GM23338 (cell line): Measurements from ENCODE around the gene SRCIN1. TPM values are rescaled to one million over a fixed set of nuclear protein-coding genes. Genes with fewer than 3 reads are reported as not detected.

Experiments used
- ATAC-seq: fragments of 200-7000 bp; cut with Tn5 transposase; 3 replicates; pipeline ENCODE4 v1.9.1; 2020
- DNase-seq: peaks from one replicate; pipeline ENCODE4 v3.0.0-alpha.2; 2015; ENCODE audit warnings: low spot score
- H2AFZ ChIP-seq: fragments of 200-600 bp; sonication (generic); 2 replicates; pipeline ENCODE4 v1.8.0; 2016; ENCODE audit warnings: antibody characterized with exemption, mild to moderate bottlenecking, moderate library complexity
- H3F3A ChIP-seq: fragments of 200-600 bp; sonication (generic); replicated peaks from 2 replicates; pipeline ENCODE4 v1.8.0; 2017; ENCODE audit warnings: antibody characterized with exemption, mixed run types, low read depth
- H3K27ac ChIP-seq: fragments of 200-600 bp; sonication (generic); 2 replicates; pipeline ENCODE4 v1.6.1; 2016; ENCODE audit warnings: low read depth
- H3K27me3 ChIP-seq: fragments of 200-600 bp; sonication (generic); 2 replicates; pipeline ENCODE4 v1.8.0; 2016; ENCODE audit warnings: mild to moderate bottlenecking, mixed run types, moderate library complexity; ENCODE audit not compliant: insufficient read depth
- H3K36me3 ChIP-seq: fragments of 200-600 bp; sonication (generic); 2 replicates; pipeline ENCODE4 v1.8.0; 2016; ENCODE audit warnings: mild to moderate bottlenecking; ENCODE audit not compliant: insufficient read depth
- H3K4me1 ChIP-seq: fragments of 200-600 bp; sonication (generic); 2 replicates; pipeline ENCODE4 v1.8.0; 2016; ENCODE audit warnings: mild to moderate bottlenecking, moderate library complexity; ENCODE audit not compliant: insufficient read depth
- H3K4me2 ChIP-seq: fragments of 200-600 bp; sonication (generic); 2 replicates; pipeline ENCODE4 v1.7.1; 2017; ENCODE audit warnings: mixed run types
- H3K4me3 ChIP-seq: fragments of 200-600 bp; sonication (generic); 2 replicates; pipeline ENCODE4 v1.6.1; 2016; ENCODE audit warnings: mixed run types
- H3K79me2 ChIP-seq: fragments of 200-600 bp; sonication (generic); replicated peaks from 2 replicates; pipeline ENCODE4 v1.8.0; 2017; ENCODE audit warnings: mild to moderate bottlenecking; ENCODE audit not compliant: insufficient read depth
- H3K9me2 ChIP-seq: fragments of 200-600 bp; sonication (generic); 2 replicates; pipeline ENCODE4 v1.8.0; 2017; ENCODE audit not compliant: insufficient read depth
- H4K20me1 ChIP-seq: fragments of 200-600 bp; sonication (generic); replicated peaks from 2 replicates; pipeline ENCODE4 v1.8.0; 2017; ENCODE audit warnings: mild to moderate bottlenecking; ENCODE audit not compliant: insufficient read depth
- H3K27ac Mint-ChIP-seq: 2 replicates; pipeline ENCODE4 v1.8.0; 2020; ENCODE audit warnings: inconsistent platforms, mild to moderate bottlenecking, moderate library complexity, mixed read lengths
- H3K27me3 Mint-ChIP-seq: 3 replicates; pipeline ENCODE4 v1.8.0; 2022; ENCODE audit warnings: low read depth, mild to moderate bottlenecking, moderate library complexity, mixed read lengths, inconsistent platforms; ENCODE audit not compliant: insufficient read depth, poor library complexity
- H3K36me3 Mint-ChIP-seq: 3 replicates; pipeline ENCODE4 v1.8.0; 2021; ENCODE audit warnings: low read depth, mild to moderate bottlenecking, inconsistent platforms, moderate library complexity, mixed read lengths
- H3K4me1 Mint-ChIP-seq: 3 replicates; pipeline ENCODE4 v1.8.0; 2020; ENCODE audit warnings: mild to moderate bottlenecking, inconsistent platforms, mixed read lengths
- H3K4me3 Mint-ChIP-seq: 3 replicates; pipeline ENCODE4 v1.8.0; 2021; ENCODE audit warnings: moderate library complexity, mild to moderate bottlenecking, inconsistent platforms, mixed read lengths
- H3K9me3 Mint-ChIP-seq: 3 replicates; pipeline ENCODE4 v1.8.0; 2020; ENCODE audit warnings: moderate library complexity, mild to moderate bottlenecking, inconsistent platforms, mixed read lengths
- EZH2phosphoT487 ChIP-seq: fragments of 200-600 bp; sonication (generic); IDR thresholded peaks from one replicate; pipeline ENCODE4 v1.8.1; 2018; ENCODE audit warnings: antibody characterized with exemption; ENCODE audit not compliant: unreplicated experiment
- REST ChIP-seq: IDR thresholded peaks from one replicate; pipeline ENCODE4 v1.6.1; 2018; ENCODE audit warnings: antibody characterized with exemption; ENCODE audit not compliant: unreplicated experiment
- ZNF462 ChIP-seq: fragments of 250-450 bp; sonication (Bioruptor Pico); IDR thresholded peaks from 2 replicates; pipeline ENCODE4 v1.5.0; 2020; ENCODE audit warnings: mild to moderate bottlenecking, moderate library complexity
- polyA plus RNA-seq: library from polyadenylated mRNA; unstranded; fragments of >200 nt; fragmentation: Nextera tagmentation; extraction: Ambion mirVana; gene quantifications from 2 replicates; pipeline ENCODE4 v1.2.1, GENCODE V29; 2016
- total RNA-seq: library from RNA; depleted of rRNA; stranded (reverse); fragments of >200 nt; shearing (Covaris generic); gene quantifications from 2 replicates; pipeline ENCODE4 v1.2.3, GENCODE V29; 2014

SRCIN1 gene
- total and polyA plus RNA-seq, 2 experiments from 2014 or later, result 0.87 to 2.2 TPM

GRCh38 chr17:38591759-38592241 lies 14.0 kb downstream of the SRCIN1 start (continued):
- TF ChIP-seq ZNF462, result no peak

- Histone ChIP-seq H3F3A (0 out of 2 replicates have a peak, but pooled peaks cover 5% of the 10 kb centered on the region), H3K27me3 (peaks cover 8% of the 10 kb centered on the region), H3K4me2 (no peak overlapping the region), H3K9me2 (no peaks in the 10 kb centered on the region), H3K79me2 (no peaks in the 10 kb centered on the region), H4K20me1 (no peaks in the 10 kb centered on the region), H3K36me3 (no peaks in the 10 kb centered on the region), H3K27ac (no peak overlapping the region), H2AFZ (no peak overlapping the region), H3K4me1 (peaks cover 16% of the 10 kb centered on the region), H3K4me3 (no peak overlapping the region)
- Mint-ChIP-seq H3K27ac (no peak overlapping the region), H3K4me3 (no peak overlapping the region; the same call in 2 of the 3 replicates), H3K9me3 (no peaks in the 10 kb centered on the region), H3K27me3 (peaks cover 29% of the 10 kb centered on the region), H3K36me3 (no peaks in the 10 kb centered on the region), H3K4me1 (peaks cover 68% of the 10 kb centered on the region)
- no peak for ATAC-seq
- no peak for DNase-seq
- no peak for TF ChIP-seq EZH2phosphoT487
- no peak for TF ChIP-seq ZNF462
- no peak for TF ChIP-seq REST
Measured at GRCh38 chr17:38590988-38591758, 14.6 kb downstream of the SRCIN1 start.
